ENCODE results near the gene DIAPH2. TPM values are rescaled to one million over a fixed set of nuclear protein-coding genes. Genes with fewer than 3 reads are reported as not detected.

DIAPH2 gene
- total and polyA plus RNA-seq, 2 experiments from 2014 or later = 16.2 to 56.6 TPM

DNA sequence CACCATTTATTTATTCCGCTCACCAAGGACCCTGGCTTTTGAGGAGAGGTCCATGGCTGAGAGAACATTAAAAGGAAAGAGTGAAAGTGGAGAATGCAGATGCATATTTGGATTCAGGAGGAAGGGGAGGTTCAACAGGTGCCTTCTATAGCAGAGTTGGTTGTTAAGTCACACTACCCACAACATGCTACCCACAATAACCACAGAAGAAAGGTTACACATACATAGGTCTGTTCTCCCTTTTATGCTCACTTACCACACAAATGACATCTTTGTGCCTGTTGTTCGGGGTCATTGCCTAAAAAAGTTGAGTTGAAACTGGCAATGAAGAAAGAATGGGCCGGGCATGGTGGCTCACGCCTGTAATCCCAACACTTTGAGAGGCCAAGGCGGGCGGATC, 786.4 kb downstream of the DIAPH2 start:
- no peak overlapping the region for H2AFZ ChIP-seq
- no peaks in the 10 kb centered on the region for H3K79me2 ChIP-seq (replicated peaks; ENCODE audit: insufficient read depth)
- Mint-ChIP-seq H3K4me1 (peaks cover 9% of the 10 kb centered on the region; the same call in 2 of the 3 replicates), H3K27ac (no peak overlapping the region), H3K27me3 (ENCODE audit: insufficient read depth, low read depth, poor library complexity) (no peaks in the 10 kb centered on the region), H3K4me3 (no peak overlapping the region), H3K36me3 (ENCODE audit: low read depth) (peaks cover 3% of the 10 kb centered on the region; the same call in 1 of the 3 replicates), H3K9me3 (no peaks in the 10 kb centered on the region)
- no peak overlapping the region for H3K4me3 ChIP-seq
- no peaks in the 10 kb centered on the region for H4K20me1 ChIP-seq (replicated peaks; ENCODE audit: insufficient read depth)
- H3K27ac ChIP-seq (ENCODE audit: low read depth) = no peak overlapping the region
- no peaks in the 10 kb centered on the region for H3K9me2 ChIP-seq (ENCODE audit: insufficient read depth)
- no peak for TF ChIP-seq STAT1 (IDR thresholded peaks at IDR 0.05; ENCODE audit: unreplicated experiment)
- H3F3A ChIP-seq (replicated peaks; ENCODE audit: low read depth) = no peaks in the 10 kb centered on the region
- DNase-seq (ENCODE audit: low spot score) (no peak), ATAC-seq (no peak)
- peaks cover 7% of the 10 kb centered on the region; the same call in 1 of the 2 replicates for H3K4me1 ChIP-seq (ENCODE audit: insufficient read depth)
- H3K36me3 ChIP-seq (ENCODE audit: insufficient read depth) = no peaks in the 10 kb centered on the region; the same call in 1 of the 2 replicates
- H3K4me2 ChIP-seq = no peak overlapping the region
- no peaks in the 10 kb centered on the region for H3K27me3 ChIP-seq (ENCODE audit: insufficient read depth)

- Histone ChIP-seq H3K4me3 (no peak overlapping the region), H3K4me1 (ENCODE audit: insufficient read depth) (no peaks in the 10 kb centered on the region), H3F3A (replicated peaks; ENCODE audit: low read depth) (no peaks in the 10 kb centered on the region), H3K4me2 (no peak overlapping the region), H3K9me2 (ENCODE audit: insufficient read depth) (no peaks in the 10 kb centered on the region), H3K27me3 (ENCODE audit: insufficient read depth) (no peaks in the 10 kb centered on the region), H2AFZ (no peak overlapping the region), H3K36me3 (ENCODE audit: insufficient read depth) (no peaks in the 10 kb centered on the region; the same call in 1 of the 2 replicates), H4K20me1 (replicated peaks; ENCODE audit: insufficient read depth) (no peaks in the 10 kb centered on the region), H3K79me2 (replicated peaks; ENCODE audit: insufficient read depth) (no peaks in the 10 kb centered on the region), H3K27ac (ENCODE audit: low read depth) (no peak overlapping the region)
- peaks cover 2% of the 10 kb centered on the region; the same call in 1 of the 3 replicates for H3K4me1 Mint-ChIP-seq
- no peak overlapping the region for H3K27ac Mint-ChIP-seq
- H3K9me3 Mint-ChIP-seq = no peaks in the 10 kb centered on the region
- ATAC-seq (no peak), DNase-seq (ENCODE audit: low spot score) (no peak)
- H3K27me3 Mint-ChIP-seq (ENCODE audit: insufficient read depth, low read depth, poor library complexity) = peaks cover 2% of the 10 kb centered on the region
- TF ChIP-seq ZNF462 (CRISPR knock-in tag; IDR thresholded peaks at IDR 0.05) (no peak), POLR2AphosphoS5 (IDR thresholded peaks at IDR 0.05; ENCODE audit: low read depth) (no peak), ZNF331 (CRISPR knock-in tag; IDR thresholded peaks at IDR 0.05; ENCODE audit: low read depth) (no peak)
- TF ChIP-seq, protein P1, sequence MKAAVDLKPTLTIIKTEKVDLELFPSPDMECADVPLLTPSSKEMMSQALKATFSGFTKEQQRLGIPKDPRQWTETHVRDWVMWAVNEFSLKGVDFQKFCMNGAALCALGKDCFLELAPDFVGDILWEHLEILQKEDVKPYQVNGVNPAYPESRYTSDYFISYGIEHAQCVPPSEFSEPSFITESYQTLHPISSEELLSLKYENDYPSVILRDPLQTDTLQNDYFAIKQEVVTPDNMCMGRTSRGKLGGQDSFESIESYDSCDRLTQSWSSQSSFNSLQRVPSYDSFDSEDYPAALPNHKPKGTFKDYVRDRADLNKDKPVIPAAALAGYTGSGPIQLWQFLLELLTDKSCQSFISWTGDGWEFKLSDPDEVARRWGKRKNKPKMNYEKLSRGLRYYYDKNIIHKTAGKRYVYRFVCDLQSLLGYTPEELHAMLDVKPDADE (IDR thresholded peaks at IDR 0.05) = no peak
- no peak overlapping the region for H3K4me3 Mint-ChIP-seq
- peaks cover 3% of the 10 kb centered on the region; the same call in 1 of the 3 replicates for H3K36me3 Mint-ChIP-seq (ENCODE audit: low read depth)
These were observed 790.3 kb downstream of the DIAPH2 start for GRCh38 chrX:97474933-97475332.

All from GM23338 (cell line).